Stimulated activated naive CD4-positive, alpha-beta T cell treated with Interleukin-2 at 50 U/mL for 16 hours (primary cell): ENCODE measurements around the gene MECR.

Experiments used
- DNase-seq: peaks from one replicate; lab custom pipeline; 2025; lab: John Stamatoyannopoulos, UW

Gene MECR

GRCh38 chr1:29230553-29231378 lies at the start of gene MECR:
Gene MECR (minus strand): TSS chr1:29230934. CDS start chr1:29230906, 28 bp downstream.
- peak; percentile 91 for DNase-seq

GRCh38 chr1:29279951-29280391 lies 49.2 kb upstream of the MECR start:
- no peak for DNase-seq

GRCh38 chr1:29279406-29279805 lies 48.7 kb upstream of the MECR start:
- no peak for DNase-seq

GRCh38 chr1:29278124-29278523 lies 47.4 kb upstream of the MECR start:
- no peak for DNase-seq

GRCh38 chr1:29275435-29275834 lies 44.7 kb upstream of the MECR start:
- DNase-seq: no peak

GRCh38 chr1:29272147-29272907 lies 41.6 kb upstream of the MECR start:
- no peak for DNase-seq

GRCh38 chr1:29271724-29272123 lies 41.0 kb upstream of the MECR start:
- DNase-seq: no peak

- no peak for DNase-seq
Measured at GRCh38 chr1:29270929-29271521, 40.3 kb upstream of the MECR start.

GRCh38 chr1:29269382-29269781 lies 38.6 kb upstream of the MECR start:
- DNase-seq: no peak

- DNase-seq: no peak
Measured at GRCh38 chr1:29267321-29268070, 36.8 kb upstream of the MECR start.

- no peak for DNase-seq
Measured at GRCh38 chr1:29266912-29267311, 36.2 kb upstream of the MECR start.

GRCh38 chr1:29264773-29265389 lies 34.1 kb upstream of the MECR start:
- no peak for DNase-seq

- no peak for DNase-seq
Measured at GRCh38 chr1:29260531-29260930, 29.8 kb upstream of the MECR start.

GRCh38 chr1:29259802-29260441 lies 29.2 kb upstream of the MECR start:
- DNase-seq: peak; percentile 32

- DNase-seq: no peak
Measured at GRCh38 chr1:29258976-29259801, 28.5 kb upstream of the MECR start.

GRCh38 chr1:29258189-29258975 lies 27.6 kb upstream of the MECR start:
- no peak for DNase-seq

- no peak for DNase-seq
Measured at GRCh38 chr1:29256979-29257804, 26.5 kb upstream of the MECR start.

- no peak for DNase-seq
Measured at GRCh38 chr1:29256394-29256793, 25.7 kb upstream of the MECR start.
